Activated T-helper 2 cell treated with anti-CD3 and anti-CD28 coated beads, Interferon-gamma antibody, Interleukin-2, Interleukin-4, amounts not matched to agents 10 μg/mL and 5 μg/mL and 100 μg/mL, durations not matched to agents 14 hours and 24 hours and 36 hours (primary cell): ENCODE data around the gene SMIM41. TPM values are rescaled to one million over a fixed set of nuclear protein-coding genes. Genes with fewer than 3 reads are reported as not detected.

Experiments
- DNase-seq: peaks from one replicate; pipeline ENCODE4 v3.0.0; 2021; ENCODE audit warnings: low spot score
- H3K27ac Mint-ChIP-seq: one replicate; pipeline ENCODE4 v1.8.0; 2021; ENCODE audit warnings: mixed read lengths
- H3K27me3 Mint-ChIP-seq: one replicate; pipeline ENCODE4 v1.8.0; 2021; ENCODE audit warnings: low read depth, mixed read lengths
- H3K36me3 Mint-ChIP-seq: one replicate; pipeline ENCODE4 v1.8.0; 2021; ENCODE audit warnings: low read depth, mixed read lengths
- H3K4me1 Mint-ChIP-seq: one replicate; pipeline ENCODE4 v1.8.0; 2021; ENCODE audit warnings: low read depth, mixed read lengths
- H3K4me3 Mint-ChIP-seq: one replicate; pipeline ENCODE4 v1.8.0; 2021; ENCODE audit warnings: low read depth, mild to moderate bottlenecking, moderate library complexity, mixed read lengths
- H3K9me3 Mint-ChIP-seq: one replicate; pipeline ENCODE4 v1.8.0; 2021; ENCODE audit warnings: mixed read lengths
- intact Hi-C: fragments of 100-400 bp; cut with micrococcal nuclease; formaldehyde crosslinking; loops from one replicate; pipeline ENCODE4 v1.15.1; 2023
- total RNA-seq: library from RNA; stranded (reverse); gene quantifications from 2 replicates; pipeline ENCODE4 v1.2.3, GENCODE V29; 2022

The SMIM41 gene
- total RNA-seq, 1 donor from 2014 or later, result 0.16 TPM

GRCh38 chr12:52147367-52147963 lies 68.0 kb downstream of the SMIM41 start:
- no peaks in the 10 kb centered on the region for H3K36me3 Mint-ChIP-seq
- no peak overlapping the region for H3K27ac Mint-ChIP-seq
- intact Hi-C loops, result no loop called here
- H3K9me3 Mint-ChIP-seq, result no peaks in the 10 kb centered on the region
- H3K4me3 Mint-ChIP-seq, result no peak overlapping the region
- H3K27me3 Mint-ChIP-seq, result peaks cover 4% of the 10 kb centered on the region
- DNase-seq, result no peak
- H3K4me1 Mint-ChIP-seq, result peaks cover 5% of the 10 kb centered on the region

GRCh38 chr12:52147964-52148463 lies 68.5 kb downstream of the SMIM41 start:
- Mint-ChIP-seq H3K27ac (no peak overlapping the region), H3K4me3 (no peak overlapping the region), H3K4me1 (peaks cover 5% of the 10 kb centered on the region), H3K9me3 (no peaks in the 10 kb centered on the region), H3K27me3 (peaks cover 6% of the 10 kb centered on the region), H3K36me3 (no peaks in the 10 kb centered on the region)
- intact Hi-C loops, result no loop called here
- no peak for DNase-seq

DNA sequence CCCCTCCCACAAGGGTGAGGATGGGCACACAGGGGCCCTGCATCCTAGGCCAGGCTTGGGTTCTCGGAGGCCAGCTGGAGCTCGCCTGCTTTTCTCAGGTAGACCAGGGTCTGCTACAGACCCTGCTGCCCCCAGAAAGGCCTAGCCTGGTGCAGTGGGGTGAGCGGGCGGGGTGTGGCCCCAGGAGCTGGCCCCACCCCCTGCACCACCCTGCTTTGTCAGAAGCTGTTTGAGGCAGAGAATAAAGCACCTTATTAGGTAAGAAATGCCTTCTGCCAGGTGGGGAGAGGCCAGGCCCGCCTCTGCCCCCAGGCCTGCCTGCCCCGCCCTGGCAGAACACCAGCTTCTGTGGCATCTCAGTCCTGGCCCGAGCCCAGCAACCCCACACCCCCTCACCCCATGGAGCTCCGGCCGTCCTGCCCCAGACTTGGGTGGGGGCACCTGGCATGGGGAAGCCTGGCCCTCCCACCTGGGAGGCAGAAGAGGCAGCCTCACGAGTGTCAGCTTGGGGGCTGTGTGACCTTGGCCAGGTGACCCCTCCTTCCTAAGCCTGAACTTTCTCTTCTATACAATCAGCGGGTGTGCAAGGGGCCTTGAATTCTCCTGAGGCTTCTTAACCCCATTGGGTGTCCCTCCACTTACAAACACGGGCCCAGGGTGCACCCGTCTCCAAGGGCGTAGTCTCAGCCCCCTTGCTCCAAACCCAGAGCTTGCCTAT lies 69.1 kb downstream of the SMIM41 start:
- no peak for DNase-seq
- H3K4me3 Mint-ChIP-seq, result no peak overlapping the region
- H3K27ac Mint-ChIP-seq, result no peak overlapping the region
- peaks cover 5% of the 10 kb centered on the region for H3K4me1 Mint-ChIP-seq
- intact Hi-C loops, result no loop called here
- peaks cover 6% of the 10 kb centered on the region for H3K27me3 Mint-ChIP-seq
- no peaks in the 10 kb centered on the region for H3K36me3 Mint-ChIP-seq
- no peaks in the 10 kb centered on the region for H3K9me3 Mint-ChIP-seq

GRCh38 chr12:52149182-52149641 lies 69.7 kb downstream of the SMIM41 start:
- intact Hi-C loops, result no loop called here
- H3K36me3 Mint-ChIP-seq, result no peaks in the 10 kb centered on the region
- peaks cover 6% of the 10 kb centered on the region for H3K27me3 Mint-ChIP-seq
- H3K4me3 Mint-ChIP-seq, result no peak overlapping the region
- peaks cover 5% of the 10 kb centered on the region for H3K4me1 Mint-ChIP-seq
- no peak for DNase-seq
- no peak overlapping the region for H3K27ac Mint-ChIP-seq
- no peaks in the 10 kb centered on the region for H3K9me3 Mint-ChIP-seq

DNA sequence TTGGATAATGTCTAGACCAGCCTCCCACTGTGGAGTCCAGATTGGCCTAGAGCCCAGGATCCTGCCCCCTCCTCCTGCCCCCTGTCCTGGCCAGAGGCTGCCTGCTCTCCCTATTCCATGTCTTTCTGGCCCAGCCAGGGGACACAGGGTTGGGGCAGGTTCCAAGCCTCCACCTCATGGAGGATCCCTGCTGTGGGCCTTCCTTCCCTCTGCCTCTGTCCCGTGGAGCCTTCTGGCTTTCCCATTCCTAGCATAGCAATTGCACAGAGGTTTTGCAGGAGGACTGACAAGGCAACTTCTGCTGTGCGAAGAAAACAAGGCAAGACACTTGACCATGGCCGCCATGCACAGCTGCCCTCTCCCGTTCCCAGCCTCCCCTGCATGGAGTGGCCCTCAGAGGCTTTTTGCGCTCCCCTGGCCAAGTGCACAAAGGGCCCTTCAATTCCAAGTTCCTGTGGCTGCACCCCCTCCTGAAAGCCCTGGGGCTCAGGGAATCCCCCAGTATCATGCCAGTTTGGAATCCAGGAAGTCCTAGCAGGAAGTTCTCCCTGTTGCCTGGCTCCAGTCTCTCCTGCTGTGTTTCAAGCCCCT lies 70.2 kb downstream of the SMIM41 start:
- intact Hi-C loops, result loop anchor here (10.0 kb wide), 1 partner anchor 435 kb away; no protein-coding TSS in a partner anchor
- Mint-ChIP-seq H3K4me3 (no peak overlapping the region), H3K9me3 (no peaks in the 10 kb centered on the region), H3K27me3 (peaks cover 6% of the 10 kb centered on the region), H3K4me1 (peaks cover 5% of the 10 kb centered on the region), H3K36me3 (no peaks in the 10 kb centered on the region), H3K27ac (no peak overlapping the region)
- DNase-seq, result no peak

DNA sequence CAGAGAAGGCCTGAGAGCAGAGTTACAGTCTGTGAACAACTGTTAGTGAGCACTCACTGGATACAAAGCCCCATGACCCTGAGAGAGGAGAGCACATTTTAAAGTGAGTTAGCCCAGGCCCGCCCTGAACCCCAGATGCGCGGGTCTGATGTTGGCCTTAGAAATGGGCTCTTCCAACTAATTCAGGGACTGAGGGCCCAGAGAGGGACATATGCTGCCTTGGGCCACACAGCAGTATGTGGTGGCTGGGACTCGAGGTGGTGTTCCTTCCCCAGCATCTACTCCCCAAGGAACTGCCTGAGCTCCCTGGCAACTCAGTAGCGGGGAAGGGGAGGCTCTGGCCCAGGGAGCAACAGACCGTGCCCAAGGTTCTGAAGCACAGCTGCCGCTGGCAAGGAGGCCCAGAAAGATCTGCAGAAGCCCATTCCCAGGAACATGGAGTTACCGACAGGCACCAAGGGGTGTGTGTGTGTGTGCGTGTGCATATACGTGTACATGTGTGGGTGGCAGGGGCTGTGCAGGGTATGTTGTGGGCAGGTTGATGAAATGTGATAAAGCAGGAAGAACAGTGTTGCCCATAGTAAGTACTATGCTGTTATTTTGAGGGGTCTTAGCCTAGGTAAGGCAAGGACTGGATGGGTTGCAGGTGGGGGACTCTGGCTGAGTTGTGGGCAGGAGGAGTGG lies 71.8 kb downstream of the SMIM41 start:
- Mint-ChIP-seq H3K4me1 (peaks cover 7% of the 10 kb centered on the region), H3K4me3 (no peak overlapping the region), H3K27ac (no peak overlapping the region), H3K36me3 (no peaks in the 10 kb centered on the region), H3K27me3 (peaks cover 6% of the 10 kb centered on the region), H3K9me3 (no peaks in the 10 kb centered on the region)
- DNase-seq, result no peak
- intact Hi-C loops, result loop anchor here (10.0 kb wide), 1 partner anchor 434 kb away; no protein-coding TSS in a partner anchor

GRCh38 chr12:52151837-52152783 lies 72.6 kb downstream of the SMIM41 start:
- intact Hi-C loops, result loop anchor here (2.0 to 10.0 kb wide), 2 partner anchors 175 to 433 kb away; no protein-coding TSS in a partner anchor
- Mint-ChIP-seq H3K36me3 (no peaks in the 10 kb centered on the region), H3K4me3 (no peak overlapping the region), H3K27ac (no peak overlapping the region), H3K27me3 (peaks cover 6% of the 10 kb centered on the region), H3K4me1 (peaks cover 7% of the 10 kb centered on the region), H3K9me3 (no peaks in the 10 kb centered on the region)
- DNase-seq, result peak; percentile 64

DNA sequence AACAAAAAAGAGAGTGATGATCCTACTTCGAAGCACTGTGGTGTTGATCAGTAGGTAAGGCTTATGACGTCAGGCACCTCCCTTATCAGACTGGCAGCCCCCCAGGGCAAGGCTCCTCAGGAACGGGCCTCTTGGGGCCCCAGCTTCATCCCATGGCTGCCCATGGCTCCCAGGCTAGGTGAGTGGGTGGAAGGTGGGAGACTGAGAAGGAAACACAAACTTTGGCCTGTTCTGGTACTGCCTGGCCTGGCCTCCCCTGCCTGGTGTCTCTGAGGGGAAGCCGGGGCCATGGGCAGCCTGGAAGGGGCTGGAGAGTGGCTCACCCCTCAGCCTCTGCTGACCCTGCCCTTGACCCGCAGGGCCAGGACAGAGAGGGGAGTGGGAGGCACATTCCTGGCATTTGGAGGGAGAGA lies 73.4 kb downstream of the SMIM41 start:
- DNase-seq, result no peak
- Mint-ChIP-seq H3K36me3 (no peaks in the 10 kb centered on the region), H3K27me3 (peaks cover 6% of the 10 kb centered on the region), H3K4me3 (no peak overlapping the region), H3K27ac (no peak overlapping the region), H3K4me1 (peaks cover 7% of the 10 kb centered on the region), H3K9me3 (no peaks in the 10 kb centered on the region)
- intact Hi-C loops, result loop anchor here (2.0 to 10.0 kb wide), 2 partner anchors 174 to 432 kb away; no protein-coding TSS in a partner anchor

DNA sequence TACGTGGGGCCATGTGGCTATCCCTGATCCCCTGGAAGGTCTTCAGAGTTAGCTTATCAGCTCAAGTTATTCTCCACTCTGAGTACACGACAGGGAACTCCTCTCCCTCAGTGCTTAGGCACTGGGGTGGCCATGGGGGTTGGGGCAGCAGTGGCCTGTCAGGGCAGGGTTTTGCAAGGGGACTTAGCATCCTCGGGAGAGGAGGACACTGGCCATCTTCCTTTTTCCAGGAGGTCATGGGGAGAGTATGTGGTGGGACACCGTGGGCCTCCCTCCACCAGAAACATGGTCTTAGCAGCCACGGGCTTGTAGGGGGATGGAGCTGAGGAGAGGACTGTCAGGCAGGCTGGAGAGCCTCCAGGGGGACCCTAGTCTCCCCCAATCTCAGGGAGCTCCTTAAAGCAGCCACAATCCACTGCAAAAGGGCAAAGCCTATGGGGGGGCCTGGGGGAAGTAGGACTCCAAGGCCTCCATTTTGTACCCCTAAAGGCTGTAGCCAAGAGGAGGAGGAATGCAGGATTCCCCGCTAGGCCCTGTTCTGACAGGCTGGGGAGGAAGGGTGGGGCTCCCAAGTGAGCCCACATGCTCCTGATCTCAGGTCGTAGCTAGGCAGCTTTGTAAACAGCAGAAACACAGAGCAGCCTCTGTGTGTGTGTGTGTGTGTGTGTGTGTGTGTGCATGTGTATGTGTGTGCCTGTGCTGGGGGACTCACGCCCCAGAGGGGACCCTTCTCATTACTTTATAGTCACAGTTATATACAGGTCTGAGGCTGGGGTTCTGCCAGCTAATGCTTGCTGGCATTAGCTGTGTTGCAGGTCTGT lies 75.8 kb downstream of the SMIM41 start:
- Mint-ChIP-seq H3K4me1 (peaks cover 7% of the 10 kb centered on the region), H3K4me3 (no peak overlapping the region), H3K9me3 (no peaks in the 10 kb centered on the region), H3K27ac (no peak overlapping the region), H3K27me3 (peaks cover 6% of the 10 kb centered on the region), H3K36me3 (no peaks in the 10 kb centered on the region)
- intact Hi-C loops, result loop anchor here (5.0 to 10.0 kb wide), 2 partner anchors 57 to 430 kb away; no protein-coding TSS in a partner anchor
- peak; percentile 63 for DNase-seq

DNA sequence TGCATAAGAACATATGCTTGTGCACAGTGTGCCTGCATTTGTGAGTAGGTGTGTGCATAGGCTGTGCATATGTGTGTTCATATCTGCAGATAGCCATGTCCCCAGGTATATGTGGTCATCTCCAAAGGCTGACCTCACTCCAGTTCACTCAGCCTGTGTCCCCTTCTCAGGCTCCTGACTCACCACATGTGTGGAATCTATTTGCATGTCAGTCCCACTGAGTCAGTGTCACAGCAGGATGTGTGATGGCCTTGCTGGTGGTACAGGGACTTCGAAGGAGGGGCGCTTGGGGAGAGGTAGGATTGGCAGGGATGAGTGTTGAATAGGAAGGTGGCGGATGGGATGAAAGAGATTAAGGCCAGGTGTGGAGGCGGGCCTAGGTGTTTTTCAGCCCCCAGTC lies 76.8 kb downstream of the SMIM41 start:
- Mint-ChIP-seq H3K9me3 (no peaks in the 10 kb centered on the region), H3K27me3 (peaks cover 6% of the 10 kb centered on the region)
- intact Hi-C loops, result loop anchor here (2.0 to 10.0 kb wide), 3 partner anchors 56 to 722 kb away; no protein-coding TSS in a partner anchor

More for the DNA sequence above, 76.8 kb downstream of the SMIM41 start:
- H3K27ac Mint-ChIP-seq, result no peak overlapping the region
- peaks cover 10% of the 10 kb centered on the region for H3K4me1 Mint-ChIP-seq
- no peak overlapping the region for H3K4me3 Mint-ChIP-seq
- DNase-seq, result no peak
- no peaks in the 10 kb centered on the region for H3K36me3 Mint-ChIP-seq
